Nucleus accumbens (tissue), 56 donors: ENCODE results near the gene TMC2.

Source experiments
- DNase-seq, 56 donors: peaks; one replicate each; lab custom pipeline; 2025; lab: John Stamatoyannopoulos, UW

Gene TMC2

DNA sequence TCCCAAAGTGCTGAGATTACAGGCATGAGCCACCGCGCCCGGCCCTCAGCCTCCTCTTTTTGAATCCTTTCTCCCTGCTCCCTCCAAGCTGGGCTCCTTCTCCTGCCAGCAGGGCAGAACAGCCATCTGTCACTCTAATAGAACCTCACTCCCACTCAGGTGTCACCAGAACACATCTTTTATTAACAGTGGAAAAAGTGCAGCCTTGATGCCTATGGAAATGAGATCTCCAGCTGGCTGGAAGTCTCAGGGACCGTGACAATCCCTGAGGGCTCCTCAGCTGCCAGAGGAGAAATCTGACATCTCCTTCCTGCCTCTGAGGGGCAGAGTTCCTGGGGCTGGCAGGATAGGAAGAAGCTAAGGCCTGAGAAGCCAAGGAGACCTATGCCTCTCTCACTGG, 28.0 kb downstream of the TMC2 start:
- no peak for DNase-seq

DNA sequence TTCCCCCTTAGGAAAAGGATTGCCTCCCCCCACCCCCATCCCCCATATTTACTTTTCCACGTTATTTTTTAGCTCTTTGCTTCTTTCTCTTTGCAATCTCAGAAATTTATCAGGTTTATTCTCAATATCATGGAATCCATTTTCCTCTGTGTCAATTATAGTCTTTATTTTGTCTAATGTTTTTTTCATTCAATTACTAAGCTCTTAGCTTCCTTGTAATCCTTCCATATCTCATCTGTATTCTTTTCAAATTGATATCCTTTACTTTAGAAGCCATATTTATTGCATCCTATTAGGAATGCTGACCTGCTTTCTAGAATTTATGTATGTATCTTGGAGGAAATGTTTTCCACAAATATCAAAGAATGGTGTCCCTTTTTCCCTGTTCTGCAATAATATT, 39.3 kb downstream of the TMC2 start:
- DNase-seq = no peak

DNA sequence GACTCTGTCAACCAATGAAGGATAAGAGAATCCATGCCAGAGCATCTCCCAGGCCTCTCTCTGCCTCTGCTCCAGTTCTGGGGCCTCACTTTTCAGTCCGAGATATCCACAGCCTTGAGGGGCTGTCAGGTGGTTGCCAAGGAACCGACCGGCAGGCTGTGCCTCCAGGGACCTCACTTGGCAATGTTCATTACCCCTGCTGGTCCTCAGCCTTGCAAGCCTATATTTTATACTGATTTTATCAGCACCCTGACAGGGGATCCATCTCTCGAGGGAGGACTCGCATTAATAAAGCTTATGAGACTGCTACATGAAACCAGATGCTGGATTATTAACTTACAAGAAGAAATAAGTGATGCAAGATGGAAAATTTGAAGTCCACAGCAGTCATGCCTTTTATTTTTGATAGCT, 39.9 kb downstream of the TMC2 start:
- DNase-seq = no peak

DNA sequence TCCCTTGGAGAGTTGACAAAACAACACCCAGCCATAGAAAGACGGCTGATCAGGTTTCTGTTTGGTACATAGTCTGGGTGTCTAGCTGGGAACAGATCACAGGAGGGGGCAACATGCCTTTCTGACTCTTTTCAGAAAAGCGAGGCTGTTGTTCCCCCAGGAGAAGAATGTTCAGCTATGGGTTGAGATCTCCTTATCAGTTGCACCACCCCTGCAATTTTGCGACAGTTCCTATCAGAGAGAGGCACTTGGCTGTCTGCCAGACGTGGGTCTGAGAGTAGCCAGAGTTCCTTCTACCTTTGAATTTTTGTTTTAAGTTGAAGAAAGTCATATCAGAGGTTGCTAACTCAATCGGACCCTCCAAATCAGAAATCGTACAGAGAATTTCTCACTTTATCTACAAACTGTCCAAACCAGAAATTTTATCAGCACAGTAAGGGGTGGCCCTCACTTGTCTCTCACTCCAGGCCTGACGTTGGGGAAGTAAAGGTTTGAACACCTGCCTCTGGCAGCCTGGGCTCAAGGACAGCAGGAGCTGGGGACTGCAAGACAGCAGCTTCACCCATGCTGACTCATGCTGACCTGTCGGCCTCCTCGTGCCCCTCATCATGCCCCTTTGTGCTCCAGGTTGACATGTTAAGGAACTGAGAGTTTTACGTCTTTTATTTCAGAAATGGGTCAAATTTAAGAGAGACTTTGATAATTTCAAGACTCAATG, 42.3 kb downstream of the TMC2 start:
- DNase-seq = no peak

DNA sequence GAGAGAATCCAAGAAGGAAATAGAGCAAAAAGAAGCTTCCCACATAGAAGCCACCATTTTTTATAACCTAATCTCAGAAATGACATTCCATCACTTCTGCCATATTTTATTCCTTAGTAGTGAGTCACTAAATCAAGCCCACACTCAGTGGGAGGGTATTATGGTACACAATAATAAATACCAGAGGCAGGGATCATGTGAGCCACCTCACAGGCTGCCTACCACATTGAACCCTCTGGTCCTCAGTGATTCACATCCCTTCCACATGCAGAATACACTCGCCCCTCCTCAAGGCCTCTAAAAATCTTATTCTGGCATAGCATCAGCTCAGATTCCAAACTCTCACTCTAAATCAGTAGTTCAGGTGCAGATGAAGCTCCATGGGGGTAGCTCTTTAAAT, 49.4 kb downstream of the TMC2 start:
- DNase-seq = no peak

DNA sequence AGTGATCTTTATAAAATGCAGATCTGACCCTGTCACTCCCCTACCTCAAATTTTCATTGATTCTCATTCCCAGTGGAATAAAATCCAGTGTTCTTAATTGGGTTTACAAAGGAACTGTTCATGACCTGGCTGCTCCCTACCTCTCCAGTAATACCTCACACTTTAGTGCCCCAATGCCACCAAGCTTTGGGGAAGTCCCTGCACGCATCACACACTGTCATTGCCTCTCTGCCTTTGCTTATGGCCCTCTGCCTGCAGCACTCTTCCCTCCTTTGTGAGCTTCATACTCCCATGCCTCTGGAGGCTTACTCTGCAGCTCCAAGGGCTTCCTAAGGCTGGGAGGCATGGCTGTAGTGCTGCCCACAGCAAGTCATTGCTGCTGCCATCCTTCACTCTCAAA, 57.4 kb downstream of the TMC2 start:
- DNase-seq = no peak

DNA sequence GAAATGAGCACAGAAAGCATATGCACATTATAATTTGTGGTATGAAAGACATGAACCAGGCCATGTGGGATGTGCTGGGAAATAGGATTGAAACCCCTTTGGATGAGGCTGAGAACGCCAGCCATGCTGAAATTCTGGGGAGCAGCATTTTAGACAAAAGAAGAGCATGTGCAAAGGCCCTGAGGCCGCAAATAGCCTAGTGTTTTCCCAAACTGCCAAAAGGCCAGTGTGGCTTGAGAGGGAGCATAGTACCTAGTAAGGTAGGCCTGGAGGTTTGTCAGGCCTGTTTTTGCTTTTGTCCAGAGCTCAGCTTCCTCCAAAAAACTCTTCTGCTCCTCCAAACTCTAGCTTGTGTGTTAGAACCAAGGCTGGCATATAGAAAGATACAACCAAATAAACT, 58.7 kb downstream of the TMC2 start:
- DNase-seq = no peak

DNA sequence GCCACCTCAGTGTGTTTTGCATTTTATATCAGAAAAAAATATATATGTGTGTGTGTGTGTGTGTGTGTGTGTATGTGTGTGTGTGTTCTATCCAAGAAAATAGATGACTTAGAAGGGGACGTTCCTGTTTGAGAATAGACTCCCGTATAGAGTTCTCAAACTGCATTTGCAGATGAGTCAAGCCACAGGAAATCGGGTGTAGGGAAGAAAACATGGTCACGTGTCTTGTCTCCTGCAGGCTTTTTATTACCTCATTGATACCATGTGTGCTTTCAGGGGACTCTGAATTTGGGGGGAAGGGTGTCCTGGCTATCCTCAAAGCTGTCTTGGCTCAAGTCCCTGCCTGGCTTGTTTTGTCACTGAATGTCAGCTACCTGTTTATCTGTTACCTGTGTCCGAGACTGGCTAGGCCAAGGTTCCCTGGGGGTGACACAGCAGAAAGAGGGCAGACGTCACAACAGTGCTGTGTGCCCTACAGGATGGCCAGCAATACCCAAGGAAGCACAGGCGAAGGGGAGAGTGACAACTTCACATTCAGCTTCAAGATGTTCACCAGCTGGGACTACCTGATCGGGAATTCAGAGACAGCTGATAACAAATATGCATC, 60.4 kb downstream of the TMC2 start:
- no peak for DNase-seq

DNA sequence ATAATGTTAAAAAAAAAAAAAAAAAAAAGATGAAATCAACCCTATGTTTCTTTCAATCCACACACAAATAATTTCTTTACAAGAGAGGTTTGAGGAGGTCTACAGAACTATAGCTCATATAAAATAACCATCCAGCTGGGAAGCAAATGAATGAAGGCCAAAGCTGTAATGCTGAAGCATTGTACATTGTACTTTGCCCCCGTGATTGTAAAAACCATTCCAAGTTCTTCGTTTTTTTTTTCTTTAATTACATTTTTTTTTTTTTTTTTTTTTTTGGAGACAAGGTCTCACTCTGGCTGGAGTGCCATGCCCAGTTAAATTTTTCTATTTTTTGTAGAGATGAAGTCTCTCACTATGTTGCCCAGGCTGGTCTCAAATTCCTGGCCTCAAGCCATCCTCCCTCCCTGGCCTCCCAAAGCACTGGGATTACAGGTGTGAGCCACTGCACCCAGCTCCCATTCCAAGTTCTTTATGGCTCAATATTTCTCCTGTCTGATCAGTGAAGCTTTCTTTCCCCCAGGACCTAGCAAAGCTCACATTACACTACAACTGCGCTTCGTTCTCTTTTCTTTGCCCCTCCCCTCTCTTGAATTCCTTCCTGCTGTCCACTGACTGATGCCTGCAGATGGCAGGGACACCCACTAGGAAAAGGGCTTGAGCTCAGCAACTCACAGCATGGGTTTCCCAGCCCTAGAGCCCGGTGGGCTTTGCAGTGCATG, 63.1 kb downstream of the TMC2 start:
- DNase-seq = no peak

DNA sequence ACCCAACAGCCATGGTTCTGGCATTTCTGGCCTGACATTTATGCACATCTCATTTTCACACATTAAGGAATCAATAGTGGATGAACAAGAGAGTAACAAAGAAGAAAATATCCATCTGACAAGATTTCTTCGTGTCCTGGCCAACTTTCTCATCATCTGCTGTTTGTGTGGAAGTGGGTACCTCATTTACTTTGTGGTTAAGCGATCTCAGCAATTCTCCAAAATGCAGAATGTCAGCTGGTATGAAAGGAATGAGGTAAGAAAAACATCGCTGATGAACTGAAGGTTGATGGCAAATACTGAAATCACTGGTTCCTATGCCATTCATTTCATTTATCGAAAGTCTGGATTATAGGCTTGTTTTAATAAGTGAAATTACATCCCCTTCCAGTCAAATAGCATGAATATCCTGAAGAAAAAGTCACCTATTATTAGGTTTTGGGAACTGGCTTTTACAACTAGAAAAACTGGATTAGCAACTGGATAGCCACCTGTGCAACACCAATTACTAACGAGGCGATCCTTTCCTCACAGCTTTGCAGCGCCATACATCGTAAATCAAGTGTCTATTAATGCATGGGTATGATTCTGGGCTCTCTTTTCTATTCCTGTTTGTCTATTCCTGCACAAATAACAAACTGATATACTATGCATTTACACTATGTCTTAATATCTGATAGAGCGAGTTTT, 65.8 kb downstream of the TMC2 start:
- no peak for DNase-seq

DNA sequence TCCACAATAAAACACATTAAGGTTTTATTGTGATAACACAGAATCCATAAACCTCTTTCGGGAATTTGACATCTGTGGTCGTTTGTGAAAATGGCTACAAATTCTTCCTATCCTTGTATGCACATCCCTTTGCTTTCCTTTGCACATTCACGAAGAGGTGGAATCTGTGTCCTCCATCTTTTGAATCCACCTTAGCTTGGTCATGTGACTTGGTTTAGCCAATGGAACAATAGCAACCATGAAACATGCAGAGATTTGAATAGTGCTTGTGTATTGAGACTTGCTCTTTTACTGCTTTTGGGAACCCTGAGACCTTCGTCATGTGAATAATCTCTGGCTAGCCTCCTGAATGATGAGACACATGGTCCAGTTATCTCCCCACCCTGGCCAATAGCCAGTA, 66.4 kb downstream of the TMC2 start:
- no peak for DNase-seq

DNA sequence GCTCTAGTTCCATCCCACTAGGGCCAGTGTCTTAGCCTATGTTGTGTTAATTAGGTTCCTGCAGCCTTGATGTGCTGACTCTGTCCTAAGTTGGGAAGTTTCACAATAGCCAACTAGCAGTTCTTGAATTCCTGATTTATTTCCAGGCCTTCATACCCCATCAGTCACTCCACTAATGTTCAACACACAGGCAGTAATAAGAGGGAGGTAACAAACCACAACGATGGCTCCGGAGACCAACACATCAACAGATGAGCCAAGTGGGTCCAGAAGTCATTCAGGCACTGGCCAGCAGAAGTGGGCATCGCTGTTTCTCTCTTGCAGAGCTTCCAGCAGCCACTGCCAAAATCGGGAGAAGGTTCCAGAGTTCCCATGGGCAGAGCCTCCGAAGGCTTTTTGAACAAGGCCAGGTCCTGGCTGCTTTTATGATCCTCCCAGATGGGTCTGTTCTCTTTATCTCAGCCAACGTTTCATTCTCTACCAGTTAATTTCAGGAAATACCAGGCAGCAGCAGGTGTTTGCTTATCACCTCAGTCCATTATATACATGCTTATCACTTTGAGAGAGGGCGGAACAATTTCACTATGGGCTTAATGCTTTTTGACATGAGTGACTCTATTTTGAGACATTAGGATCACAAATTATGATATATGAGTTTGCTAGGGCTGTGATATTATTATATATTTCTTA, 67.6 kb downstream of the TMC2 start:
- DNase-seq = no peak

DNA sequence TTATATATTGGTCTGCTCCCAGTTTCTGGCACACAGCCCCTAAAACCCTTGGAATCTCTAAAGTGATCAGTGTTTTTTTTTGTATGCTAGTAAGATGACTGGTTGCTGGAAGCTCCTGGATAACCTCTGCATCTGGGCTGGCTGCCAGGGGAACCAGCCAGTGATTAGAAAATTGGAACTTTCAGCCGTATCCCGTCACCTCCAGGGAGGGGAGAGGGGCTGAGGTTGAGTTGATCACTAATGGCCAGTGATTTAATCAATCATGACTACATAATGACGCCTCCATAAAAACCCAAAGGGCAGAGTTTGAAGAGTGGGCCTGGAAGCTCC, 68.1 kb downstream of the TMC2 start:
- DNase-seq = no peak

DNA sequence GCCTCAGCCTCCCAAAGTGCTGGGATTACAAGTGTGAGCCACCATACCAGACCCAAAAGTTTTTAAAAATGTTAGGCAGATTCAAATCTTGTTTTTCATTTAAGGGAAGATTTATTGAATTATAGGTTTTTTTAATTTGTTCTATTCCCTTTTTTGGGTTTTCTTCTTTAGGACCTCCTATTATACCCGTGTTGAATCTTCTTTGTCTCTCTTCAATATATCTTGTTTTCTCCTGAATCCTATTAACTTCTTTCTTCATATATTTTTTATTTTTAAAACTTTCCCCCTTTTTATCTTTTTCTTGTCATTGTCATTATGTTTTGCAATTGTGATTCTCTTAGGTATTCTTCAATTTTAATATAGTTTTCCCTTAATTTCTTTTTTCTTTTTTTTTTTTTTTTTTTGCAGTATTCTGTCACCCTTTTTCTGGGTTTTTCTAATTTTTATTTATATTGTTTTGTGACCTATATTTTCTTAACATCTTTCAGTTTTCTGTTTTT, 70.2 kb downstream of the TMC2 start:
- DNase-seq = no peak

DNA sequence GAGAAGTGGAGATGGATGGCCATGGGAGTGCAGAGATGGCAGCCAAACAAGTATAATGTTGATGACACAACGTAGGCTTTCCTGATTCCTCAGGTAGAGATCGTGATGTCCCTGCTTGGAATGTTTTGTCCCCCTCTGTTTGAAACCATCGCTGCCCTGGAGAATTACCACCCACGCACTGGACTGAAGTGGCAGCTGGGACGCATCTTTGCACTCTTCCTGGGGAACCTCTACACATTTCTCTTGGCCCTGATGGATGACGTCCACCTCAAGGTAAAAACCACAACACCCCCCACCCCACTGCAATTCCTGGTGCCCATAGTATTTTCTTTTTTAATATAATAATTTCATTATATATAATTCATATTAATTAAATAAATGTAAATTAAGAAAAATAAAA, 74.0 kb downstream of the TMC2 start:
- DNase-seq = no peak

DNA sequence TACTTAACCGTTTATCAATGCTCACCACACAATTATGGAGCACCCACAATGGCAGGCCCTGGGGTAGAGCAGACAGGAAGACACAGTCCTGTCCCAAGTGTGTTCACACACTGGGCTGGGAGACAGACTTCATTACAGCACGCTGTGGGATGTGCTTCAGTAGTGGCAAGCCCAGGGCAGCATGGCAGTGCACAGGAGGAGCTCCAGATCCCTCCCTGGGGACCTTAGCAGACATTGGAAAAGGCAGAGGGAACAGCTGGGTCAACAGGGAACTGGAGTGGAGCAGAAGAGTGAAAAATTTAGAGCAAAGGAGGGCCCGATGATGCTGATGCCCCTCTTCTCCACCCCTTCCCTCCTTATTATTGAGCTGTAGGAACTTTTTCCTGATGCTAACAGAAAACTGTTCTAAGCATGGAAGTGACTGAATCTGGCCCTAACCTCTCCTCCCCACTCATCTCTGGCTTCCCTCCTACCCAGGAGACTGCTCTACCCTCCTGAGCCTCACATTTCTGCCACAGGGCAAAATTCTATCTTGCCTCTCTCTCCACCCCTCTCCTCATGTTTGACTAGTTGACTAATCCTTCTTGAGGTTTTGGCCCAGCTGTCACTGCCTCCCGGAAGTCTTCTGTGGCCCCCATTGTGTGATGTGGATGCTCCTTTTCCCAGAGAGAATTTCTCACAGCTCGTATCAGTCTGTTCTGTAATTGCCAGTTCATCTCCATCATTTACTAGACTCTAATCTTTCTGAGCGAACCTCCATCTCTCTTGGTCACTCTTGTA, 74.8 kb downstream of the TMC2 start:
- DNase-seq = no peak

DNA sequence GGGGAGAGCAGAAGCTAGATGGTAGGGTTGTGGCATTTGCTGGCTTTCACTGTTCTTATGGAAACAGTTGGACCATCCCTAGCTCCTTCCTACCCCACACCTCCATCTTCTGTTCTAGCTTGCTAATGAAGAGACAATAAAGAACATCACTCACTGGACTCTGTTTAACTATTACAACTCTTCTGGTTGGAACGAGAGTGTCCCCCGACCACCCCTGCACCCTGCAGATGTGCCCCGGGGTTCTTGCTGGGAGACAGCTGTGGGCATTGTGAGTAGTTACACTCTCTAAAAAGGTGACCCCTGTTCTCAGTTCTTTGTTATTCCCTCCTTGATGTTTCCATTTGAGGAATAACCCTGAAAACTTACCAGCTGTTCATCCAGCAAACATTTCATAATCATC, 75.7 kb downstream of the TMC2 start:
- no peak for DNase-seq

DNA sequence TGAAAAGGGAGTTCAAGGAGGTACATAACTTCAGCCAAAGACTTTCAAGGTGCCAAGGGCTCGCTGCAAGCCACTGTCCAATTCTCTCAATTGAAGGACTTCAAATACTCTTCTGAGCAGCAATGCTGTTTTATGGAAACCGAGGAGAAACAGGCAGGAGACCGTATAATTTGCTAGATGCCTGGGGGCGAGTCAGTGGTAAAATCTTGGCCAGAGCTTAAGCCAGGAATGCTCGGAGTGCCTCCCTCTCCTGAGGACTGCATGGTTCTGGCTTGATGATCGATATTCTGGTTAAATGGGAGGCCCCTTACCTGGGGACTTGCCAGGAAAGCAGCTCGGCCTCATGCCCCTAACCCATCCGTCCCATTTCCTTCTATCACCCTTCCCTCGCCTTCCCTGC, 80.3 kb downstream of the TMC2 start:
- no peak for DNase-seq

DNA sequence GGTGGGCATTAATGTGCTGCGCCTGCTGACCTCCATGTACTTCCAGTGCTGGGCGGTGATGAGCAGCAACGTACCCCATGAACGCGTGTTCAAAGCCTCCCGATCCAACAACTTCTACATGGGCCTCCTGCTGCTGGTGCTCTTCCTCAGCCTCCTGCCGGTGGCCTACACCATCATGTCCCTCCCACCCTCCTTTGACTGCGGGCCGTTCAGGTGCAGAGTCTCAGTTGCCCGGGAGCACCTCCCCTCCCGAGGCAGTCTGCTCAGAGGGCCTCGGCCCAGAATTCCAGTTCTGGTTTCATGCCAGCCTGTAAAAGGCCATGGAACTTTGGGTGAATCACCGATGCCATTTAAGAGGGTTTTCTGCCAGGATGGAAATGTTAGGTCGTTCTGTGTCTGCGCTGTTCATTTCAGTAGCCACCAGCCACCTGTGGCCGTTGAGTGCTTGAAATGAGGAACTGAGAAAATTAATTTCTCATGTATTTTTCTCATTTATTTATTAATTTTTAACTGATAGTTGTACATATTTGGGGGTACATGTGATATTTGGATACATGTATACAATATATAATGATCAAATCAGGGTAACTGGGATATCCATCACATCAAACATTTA, 80.8 kb downstream of the TMC2 start:
- DNase-seq = no peak

DNA sequence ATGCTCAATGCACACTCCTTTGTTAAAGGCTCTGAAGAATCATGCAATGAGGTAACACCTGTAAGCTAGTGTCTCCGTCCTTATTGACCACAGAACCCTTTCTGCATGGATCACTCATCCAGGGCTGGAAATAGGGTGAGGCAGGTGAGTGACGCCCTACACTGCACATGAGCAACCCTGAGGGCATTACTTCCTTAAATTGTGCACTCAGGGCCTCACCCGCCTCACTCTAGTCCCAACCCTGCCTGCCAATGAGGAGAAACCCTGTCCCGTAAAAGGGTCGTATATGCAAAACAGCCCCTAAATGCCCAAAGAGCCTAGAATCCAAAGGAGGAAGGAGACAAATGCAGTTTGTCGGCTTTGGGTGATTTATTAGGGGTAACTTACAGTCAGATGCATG, 82.4 kb downstream of the TMC2 start:
- DNase-seq = no peak
